Cardiac septum (tissue), 1 donor: ENCODE measurements around the gene ZNF664. TPM values are rescaled to one million over a fixed set of nuclear protein-coding genes. Genes with fewer than 3 reads are reported as not detected.
"Not testable (repeated sequence)": the region's sequence is repeated elsewhere in the genome, so short reads cannot be mapped to it uniquely, and the experiment has no call there.

ENCODE experiments used
- DNase-seq: peaks from one replicate; pipeline ENCODE4 v3.0.0-alpha.2; 2020; ENCODE audit warnings: low spot score
- intact Hi-C: fragments of 100-400 bp; cut with DNase I; formaldehyde crosslinking; loops from one replicate; pipeline ENCODE4 v1.14.0; 2022
- total RNA-seq: library from RNA; stranded (reverse); fragmentation: NEBNext Ultra II Directional; extraction: Animal tissue kit (Norgen Biotek cat#: 25700); gene quantifications from one replicate; pipeline ENCODE4 v1.2.1, GENCODE V29; 2021
- donor health status: DM: no; HTN: no; CAD: no.

The ZNF664 gene
- total RNA-seq, 1 donor from 2014 or later, result 94.0 TPM

- intact Hi-C loops, result no loop called here
- DNase-seq, result peak; percentile 35
Observed at GRCh38 chr12:123940627-123940966, 32.4 kb upstream of the ZNF664 start.

- no peak for DNase-seq
- intact Hi-C loops, result no loop called here
Observed at GRCh38 chr12:123941000-123941399, 32.0 kb upstream of the ZNF664 start.

- intact Hi-C loops, result no loop called here
- peak; percentile 56 for DNase-seq
Observed at GRCh38 chr12:123941624-123942237, 31.3 kb upstream of the ZNF664 start.

DNA sequence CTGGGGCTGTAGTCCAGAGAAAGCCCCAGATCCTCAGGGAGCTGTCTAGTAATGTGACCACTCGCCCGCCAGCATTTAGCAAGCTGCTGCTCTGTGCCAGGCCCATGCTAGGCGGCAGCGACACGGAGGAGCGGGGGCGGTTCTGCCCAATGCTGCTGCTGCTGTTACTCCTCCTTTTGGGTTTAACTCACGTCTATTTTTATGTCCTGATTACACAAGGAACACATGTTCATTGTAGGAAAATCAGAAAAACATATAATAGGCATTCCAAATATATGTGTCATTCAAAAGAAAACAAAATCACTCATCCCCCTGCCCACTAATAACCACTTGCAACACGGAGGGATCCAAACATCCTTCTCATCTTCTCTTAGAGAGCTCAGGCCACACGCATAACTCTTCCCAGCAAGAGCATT, 30.8 kb upstream of the ZNF664 start:
- intact Hi-C loops, result no loop called here
- peak; percentile 68 for DNase-seq

- peak; percentile 62 for DNase-seq
- intact Hi-C loops, result no loop called here
Observed at GRCh38 chr12:123942911-123943648, 29.9 kb upstream of the ZNF664 start.

- intact Hi-C loops, result no loop called here
Observed at GRCh38 chr12:123943816-123944215, 29.2 kb upstream of the ZNF664 start.

DNA sequence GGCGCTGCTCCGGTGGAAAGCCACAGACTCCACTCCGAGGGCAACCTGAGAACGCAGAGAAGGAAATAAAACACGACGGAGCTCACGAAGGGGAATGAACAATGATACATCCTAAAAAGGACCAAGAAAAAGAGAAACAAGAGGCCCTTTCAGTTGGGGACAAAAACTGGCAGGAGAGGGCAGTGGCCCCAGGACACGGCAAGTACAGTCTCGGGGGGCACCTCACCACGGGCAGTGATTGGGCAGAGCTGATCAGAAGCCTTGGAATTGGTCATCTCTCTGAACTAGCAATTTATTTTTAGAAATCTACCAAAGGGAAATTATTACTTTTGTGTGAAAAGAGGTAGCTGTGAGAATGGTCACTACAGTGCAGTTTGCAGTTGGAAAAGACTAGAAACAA, 28.3 kb upstream of the ZNF664 start:
- no peak for DNase-seq
- intact Hi-C loops, result no loop called here

More at GRCh38 chr12:123943816-123944215, 29.2 kb upstream of the ZNF664 start:
- DNase-seq, result peak; percentile 15

GRCh38 chr12:123945287-123946151, 27.5 kb upstream of the ZNF664 start:
- peak; percentile 60 for DNase-seq
- intact Hi-C loops, result no loop called here

GRCh38 chr12:123946152-123946515, 26.9 kb upstream of the ZNF664 start:
- intact Hi-C loops, result no loop called here

DNA sequence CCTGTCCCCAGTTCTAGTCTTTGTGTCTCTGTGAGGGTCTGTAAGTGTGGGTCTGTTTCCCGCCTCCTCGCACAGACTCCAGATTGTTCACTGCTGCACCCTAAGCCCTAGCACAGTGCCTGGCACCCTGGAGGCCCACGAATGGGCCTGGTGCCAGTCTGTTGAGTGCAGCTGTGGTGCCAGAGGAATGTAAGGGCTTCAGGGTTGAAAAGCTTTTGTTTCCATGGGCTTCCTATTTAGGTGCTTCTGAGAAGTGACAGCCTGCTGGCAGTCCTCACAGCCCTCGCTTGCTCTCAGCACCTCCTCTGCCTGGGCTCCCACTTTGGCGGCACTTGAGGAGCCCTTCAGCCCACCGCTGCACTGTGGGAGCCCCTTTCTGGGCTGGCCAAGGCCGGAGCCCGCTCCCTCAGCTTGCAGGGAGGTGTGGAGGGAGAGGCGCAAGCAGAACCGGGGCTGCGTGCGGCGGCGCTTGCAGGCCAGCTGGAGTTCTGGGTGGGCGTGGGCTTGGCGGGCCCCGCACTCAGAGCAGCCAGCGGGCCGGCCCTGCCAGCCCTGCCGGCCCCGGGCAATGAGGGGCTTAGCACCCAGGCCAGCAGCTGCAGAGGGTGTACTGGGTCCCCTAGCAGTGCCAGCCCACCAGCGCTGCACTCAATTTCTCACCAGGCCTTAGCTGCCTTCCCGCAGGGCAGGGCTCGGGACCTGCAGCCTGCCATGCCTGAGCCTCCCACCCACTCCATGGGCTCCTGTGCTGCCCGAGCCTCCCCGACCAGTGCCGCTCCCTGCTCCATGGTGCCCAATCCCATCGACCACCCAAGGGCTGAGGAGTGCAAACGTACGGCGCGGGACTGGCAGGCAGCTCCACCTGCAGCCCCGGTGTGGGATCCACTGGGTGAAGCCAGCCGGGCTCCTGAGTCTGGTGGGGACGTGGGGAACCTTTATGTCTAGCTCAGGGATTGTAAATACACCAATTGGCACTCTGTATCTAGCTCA, 26.2 kb upstream of the ZNF664 start:
- not testable (repeated sequence) for DNase-seq

More at GRCh38 chr12:123946152-123946515, 26.9 kb upstream of the ZNF664 start:
- DNase-seq, result no peak

DNA sequence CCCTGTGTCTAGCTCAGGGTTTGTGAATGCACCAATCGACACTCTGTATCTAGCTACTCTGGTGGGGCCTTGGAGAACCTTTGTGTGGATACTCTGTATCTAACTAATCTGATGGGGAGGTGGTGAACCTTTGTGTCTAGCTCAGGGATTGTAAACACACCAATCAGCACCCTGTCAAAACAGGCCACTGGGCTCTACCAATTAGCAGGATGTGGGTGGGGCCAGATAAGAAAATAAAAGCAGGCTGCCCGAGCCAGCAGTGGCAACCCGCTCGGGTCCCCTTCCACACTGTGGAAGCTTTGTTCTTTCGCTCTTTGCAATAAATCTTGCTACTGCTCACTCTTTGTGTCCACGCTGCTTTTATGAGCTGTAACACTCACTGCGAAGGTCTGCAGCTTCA, 25.5 kb upstream of the ZNF664 start:
- intact Hi-C loops, DNase-seq: not testable (repeated sequence)

More for the DNA sequence above, 26.2 kb upstream of the ZNF664 start:
- intact Hi-C loops, result not testable (repeated sequence)

DNA sequence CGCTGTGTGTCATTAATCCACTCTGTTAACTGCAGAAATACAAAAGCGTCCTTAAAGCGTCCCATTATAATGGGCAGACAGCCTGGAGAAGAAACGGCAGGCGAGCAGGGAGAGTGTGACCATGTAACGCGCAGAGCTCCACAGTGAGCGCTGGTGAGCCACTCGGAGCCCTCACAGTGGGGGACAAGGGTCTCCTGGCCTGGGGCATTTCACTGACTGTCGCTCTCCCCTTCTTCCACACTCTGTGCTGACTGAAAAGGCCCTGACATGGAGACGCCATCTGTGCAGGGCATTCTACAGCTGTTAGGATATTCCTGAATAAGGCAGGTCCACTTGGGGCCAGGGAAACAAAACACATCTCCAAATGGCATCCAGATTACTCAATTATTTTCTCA, 24.6 kb upstream of the ZNF664 start:
- intact Hi-C loops, result no loop called here
- DNase-seq, result no peak

DNA sequence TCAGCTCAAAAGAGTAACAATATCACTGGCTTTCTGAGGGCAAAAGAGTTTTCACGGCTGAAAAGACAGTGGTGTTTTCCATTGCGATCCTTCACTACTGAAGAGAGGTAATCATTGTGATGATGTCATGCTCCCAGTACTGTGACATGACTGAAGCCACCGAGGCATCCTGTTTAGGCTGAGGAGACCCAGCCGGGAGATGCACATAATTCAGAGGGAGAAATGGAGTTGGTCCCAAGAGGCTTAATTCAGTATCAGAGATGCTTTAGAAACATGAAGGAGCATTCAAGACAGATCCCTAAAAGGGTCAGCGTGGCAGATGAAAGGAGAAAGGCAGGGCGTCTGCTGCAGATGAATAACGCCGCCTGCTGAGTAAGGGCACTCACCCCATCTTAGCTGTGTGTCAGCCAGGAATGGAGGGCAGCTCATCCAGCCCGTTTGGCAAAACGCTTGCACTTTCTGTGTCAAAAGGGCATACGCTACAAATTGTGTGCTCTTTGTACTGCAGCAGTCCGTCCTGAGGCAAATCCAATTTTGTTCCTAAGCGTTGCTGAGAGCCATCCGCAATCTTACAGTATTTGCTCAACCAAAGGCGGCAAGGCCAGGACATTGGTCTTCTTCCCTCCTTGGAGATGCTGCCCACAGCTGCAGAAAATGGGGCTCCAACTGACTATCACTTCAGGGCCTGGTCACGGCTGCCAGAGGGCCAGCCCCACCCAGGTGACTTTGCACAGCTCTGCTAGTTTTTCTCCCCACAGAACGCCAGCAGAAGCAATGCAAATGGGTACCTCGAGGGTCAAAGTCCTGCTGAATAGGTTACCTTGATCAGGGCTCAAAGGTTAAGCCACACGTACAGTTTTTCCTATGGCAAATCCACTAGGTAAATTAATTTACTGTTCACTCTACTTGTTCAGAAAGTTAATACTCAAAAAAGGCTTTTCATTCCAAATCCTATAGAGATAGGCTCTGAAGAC, 23.9 kb upstream of the ZNF664 start:
- intact Hi-C loops, result no loop called here
- no peak for DNase-seq

DNA sequence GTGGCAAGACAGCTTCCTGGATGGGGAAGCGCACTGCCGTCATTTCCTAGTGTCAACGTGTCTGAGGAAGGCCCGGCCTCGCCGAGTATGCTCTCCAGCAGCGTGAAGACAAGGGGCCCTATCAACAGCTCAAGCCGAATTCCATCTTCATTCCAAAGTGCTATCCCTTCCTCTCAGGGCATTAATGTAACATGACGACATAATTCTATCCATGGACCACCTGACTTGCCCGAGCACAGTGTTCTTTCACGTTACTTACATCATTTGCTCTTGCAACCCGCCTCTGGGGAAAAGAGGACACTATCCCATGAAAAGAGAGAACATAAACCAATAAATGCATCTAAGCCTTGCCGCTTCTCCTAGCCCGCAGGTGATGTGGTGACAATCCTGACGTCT, 23.2 kb upstream of the ZNF664 start:
- DNase-seq, result no peak
- intact Hi-C loops, result no loop called here

- no peak for DNase-seq
- intact Hi-C loops, result no loop called here
Observed at GRCh38 chr12:123950476-123951349, 22.3 kb upstream of the ZNF664 start.

GRCh38 chr12:123951467-123951866, 21.5 kb upstream of the ZNF664 start:
- intact Hi-C loops, result no loop called here
- no peak for DNase-seq

DNA sequence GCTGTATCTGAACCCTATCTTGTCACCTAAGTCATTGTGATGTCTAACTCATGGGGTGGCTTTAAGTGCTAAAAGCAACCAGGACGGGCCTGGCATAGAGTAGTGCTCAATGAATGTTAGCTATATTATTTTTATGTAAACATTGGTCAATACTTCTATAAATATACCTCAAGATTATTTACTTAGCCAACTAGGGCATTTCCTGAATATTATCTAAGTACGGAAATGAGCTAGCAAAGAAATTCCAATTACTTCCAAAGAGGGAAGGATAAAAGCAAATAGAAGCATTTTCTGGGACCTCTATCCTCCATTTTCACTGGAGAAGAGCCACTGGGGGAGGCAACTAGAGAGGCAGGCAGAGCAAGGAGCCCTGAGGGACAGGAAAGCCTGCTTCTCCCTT, 21.0 kb upstream of the ZNF664 start:
- intact Hi-C loops, result no loop called here
- DNase-seq, result no peak
